NB4 (cell line): ENCODE data around the gene EFNA4.

ENCODE experiments used
- CTCF ChIP-seq: IDR thresholded peaks from one replicate; pipeline ENCODE4 v1.5.1; 2012; ENCODE audit warnings: low read depth, low read length
- MYC ChIP-seq: IDR thresholded peaks from 2 replicates; pipeline ENCODE4 v1.6.1; 2011; ENCODE audit warnings: low read depth, low read length

- TF ChIP-seq MYC (no peak), CTCF (no peak)
These were observed 14.8 kb upstream of the EFNA4 start for GRCh38 chr1:155048449-155049334.
